ENCODE results near the gene SKI.
"Not testable (repeated sequence)": the region's sequence is repeated elsewhere in the genome, so short reads cannot be mapped to it uniquely, and the experiment has no call there.

SKI gene

GRCh38 chr1:2259668-2260402 is 31.7 kb downstream of the SKI start:
- DNase-seq (ENCODE audit: low read depth, low spot score) = no peak

- DNase-seq (ENCODE audit: low read depth, low spot score) = not testable (repeated sequence)
These were observed 32.4 kb downstream of the SKI start for GRCh38 chr1:2260470-2260869.

GRCh38 chr1:2260917-2261316 is 32.8 kb downstream of the SKI start:
- no peak for DNase-seq (ENCODE audit: low read depth, low spot score)

- DNase-seq (ENCODE audit: low read depth, low spot score) = not testable (repeated sequence)
These were observed 33.6 kb downstream of the SKI start for GRCh38 chr1:2261476-2262395.

- DNase-seq (ENCODE audit: low read depth, low spot score) = no peak
These were observed 38.3 kb downstream of the SKI start for GRCh38 chr1:2266301-2266975.

- no peak for DNase-seq (ENCODE audit: low read depth, low spot score)
These were observed 39.1 kb downstream of the SKI start for GRCh38 chr1:2267051-2267830.

GRCh38 chr1:2267862-2268261 is 39.7 kb downstream of the SKI start:
- no peak for DNase-seq (ENCODE audit: low read depth, low spot score)

- no peak for DNase-seq (ENCODE audit: low read depth, low spot score)
These were observed 40.4 kb downstream of the SKI start for GRCh38 chr1:2268285-2269056.

- DNase-seq (ENCODE audit: low read depth, low spot score) = no peak
These were observed 41.2 kb downstream of the SKI start for GRCh38 chr1:2269193-2269921.

- DNase-seq (ENCODE audit: low read depth, low spot score) = no peak
These were observed 41.8 kb downstream of the SKI start for GRCh38 chr1:2269922-2270259.

GRCh38 chr1:2270260-2271100 is 42.4 kb downstream of the SKI start:
- DNase-seq (ENCODE audit: low read depth, low spot score) = no peak

- no peak for DNase-seq (ENCODE audit: low read depth, low spot score)
These were observed 43.1 kb downstream of the SKI start for GRCh38 chr1:2271211-2271721.

GRCh38 chr1:2271841-2272655 is 43.9 kb downstream of the SKI start:
- DNase-seq (ENCODE audit: low read depth, low spot score) = no peak

- no peak for DNase-seq (ENCODE audit: low read depth, low spot score)
These were observed 44.7 kb downstream of the SKI start for GRCh38 chr1:2272686-2273400.

GRCh38 chr1:2273401-2274090 is 45.4 kb downstream of the SKI start:
- DNase-seq (ENCODE audit: low read depth, low spot score) = no peak

GRCh38 chr1:2274231-2274928 is 46.3 kb downstream of the SKI start:
- DNase-seq (ENCODE audit: low read depth, low spot score) = no peak
